ENCODE data around the gene IFNL3.

IFNL3 gene

GRCh38 chr19:39200803-39201115, 44.0 kb downstream of the IFNL3 start:
- Histone ChIP-seq H3K27me3 (ENCODE audit: insufficient read depth, low read length, poor library complexity, severe bottlenecking) (no peaks in the 10 kb centered on the region), H3K9me2 (replicated peaks; ENCODE audit: low read depth, low read length) (no peaks in the 10 kb centered on the region), H3K4me2 (ENCODE audit: low read depth, low read length, poor library complexity, severe bottlenecking) (no peak overlapping the region), H3K4me1 (ENCODE audit: insufficient read depth, low read length, poor library complexity, severe bottlenecking) (no peaks in the 10 kb centered on the region), H2AFZ (ENCODE audit: low read length) (no peak overlapping the region), H3F3A (ENCODE audit: low read depth) (no peaks in the 10 kb centered on the region), H3K9me3 (ENCODE audit: insufficient read depth, low read depth, low read length) (no peaks in the 10 kb centered on the region), H4K20me1 (ENCODE audit: insufficient read depth, low read length, poor library complexity, severe bottlenecking) (no peaks in the 10 kb centered on the region), H3K4me3 (ENCODE audit: low read length, poor library complexity, severe bottlenecking) (no peak overlapping the region), H3K79me2 (ENCODE audit: insufficient read depth, low read length) (no peaks in the 10 kb centered on the region), H3K9ac (ENCODE audit: low read depth, low read length, poor library complexity, severe bottlenecking) (no peak overlapping the region), H3K36me3 (ENCODE audit: insufficient read depth, low read length) (no peaks in the 10 kb centered on the region)
- TF ChIP-seq CTCF (conservative IDR thresholded peaks at IDR 0.05; ENCODE audit: low read length), result no peak
- TF ChIP-seq EZH2phosphoT487 (IDR thresholded peaks at IDR 0.05; ENCODE audit: borderline replicate concordance), result no peak

- TF ChIP-seq EZH2phosphoT487 (IDR thresholded peaks at IDR 0.05; ENCODE audit: borderline replicate concordance), result no peak
- no peak for TF ChIP-seq CTCF (conservative IDR thresholded peaks at IDR 0.05; ENCODE audit: low read length)
- Histone ChIP-seq H4K20me1 (ENCODE audit: insufficient read depth, low read length, poor library complexity, severe bottlenecking) (no peaks in the 10 kb centered on the region), H3K36me3 (ENCODE audit: insufficient read depth, low read length) (no peaks in the 10 kb centered on the region), H3F3A (ENCODE audit: low read depth) (no peaks in the 10 kb centered on the region), H3K4me1 (ENCODE audit: insufficient read depth, low read length, poor library complexity, severe bottlenecking) (peaks cover 3% of the 10 kb centered on the region), H3K9ac (ENCODE audit: low read depth, low read length, poor library complexity, severe bottlenecking) (no peak overlapping the region), H3K79me2 (ENCODE audit: insufficient read depth, low read length) (no peaks in the 10 kb centered on the region), H3K4me3 (ENCODE audit: low read length, poor library complexity, severe bottlenecking) (no peak overlapping the region), H3K27me3 (ENCODE audit: insufficient read depth, low read length, poor library complexity, severe bottlenecking) (no peaks in the 10 kb centered on the region), H3K4me2 (ENCODE audit: low read depth, low read length, poor library complexity, severe bottlenecking) (no peak overlapping the region), H2AFZ (ENCODE audit: low read length) (no peak overlapping the region), H3K9me3 (ENCODE audit: insufficient read depth, low read depth, low read length) (no peaks in the 10 kb centered on the region), H3K9me2 (replicated peaks; ENCODE audit: low read depth, low read length) (no peaks in the 10 kb centered on the region)
These were observed 44.6 kb downstream of the IFNL3 start for GRCh38 chr19:39200066-39200802.

- Histone ChIP-seq H3K4me1 (ENCODE audit: insufficient read depth, low read length, poor library complexity, severe bottlenecking) (peaks cover 5% of the 10 kb centered on the region), H2AFZ (ENCODE audit: low read length) (no peak overlapping the region), H3K9me2 (replicated peaks; ENCODE audit: low read depth, low read length) (no peaks in the 10 kb centered on the region), H3K79me2 (ENCODE audit: insufficient read depth, low read length) (no peaks in the 10 kb centered on the region), H3K9ac (ENCODE audit: low read depth, low read length, poor library complexity, severe bottlenecking) (no peak overlapping the region), H3K36me3 (ENCODE audit: insufficient read depth, low read length) (no peaks in the 10 kb centered on the region), H3K4me3 (ENCODE audit: low read length, poor library complexity, severe bottlenecking) (no peak overlapping the region), H4K20me1 (ENCODE audit: insufficient read depth, low read length, poor library complexity, severe bottlenecking) (no peaks in the 10 kb centered on the region), H3F3A (ENCODE audit: low read depth) (no peaks in the 10 kb centered on the region), H3K9me3 (ENCODE audit: insufficient read depth, low read depth, low read length) (no peaks in the 10 kb centered on the region), H3K4me2 (ENCODE audit: low read depth, low read length, poor library complexity, severe bottlenecking) (no peak overlapping the region), H3K27me3 (ENCODE audit: insufficient read depth, low read length, poor library complexity, severe bottlenecking) (no peaks in the 10 kb centered on the region)
- TF ChIP-seq CTCF (conservative IDR thresholded peaks at IDR 0.05; ENCODE audit: low read length) (no peak), EZH2phosphoT487 (IDR thresholded peaks at IDR 0.05; ENCODE audit: borderline replicate concordance) (no peak)
These were observed 45.8 kb downstream of the IFNL3 start for GRCh38 chr19:39199025-39199424.
